ENCODE results near the gene FAM76A. TPM values are rescaled to one million over a fixed set of nuclear protein-coding genes. Genes with fewer than 3 reads are reported as not detected.

FAM76A gene
- total RNA-seq, 1 experiment from 2014 or later, result 9.6 TPM

DNA sequence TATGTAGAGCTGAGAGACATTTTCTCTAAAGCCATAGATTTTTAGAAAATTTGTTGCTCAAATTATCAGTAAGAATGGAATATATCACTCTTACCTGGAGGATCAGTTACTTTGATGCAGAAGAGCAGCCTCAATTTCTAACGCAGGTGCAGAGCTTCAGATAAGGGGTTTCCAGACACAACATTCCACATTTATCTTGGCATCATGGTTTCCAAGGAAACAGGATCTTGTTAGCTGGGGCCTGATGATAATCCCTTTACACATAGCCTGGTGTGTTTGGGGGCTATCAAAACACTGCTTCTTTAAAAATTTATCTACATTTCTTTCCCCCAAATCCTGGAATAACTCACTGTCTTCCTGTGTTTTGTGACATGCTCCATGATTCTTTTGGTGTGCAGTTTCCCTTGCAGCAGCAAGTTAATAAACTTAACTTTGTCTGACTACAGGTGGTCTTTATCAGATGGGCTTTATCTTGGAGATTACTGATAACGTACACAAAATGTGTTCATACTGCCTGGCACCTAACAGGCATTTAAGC lies 44.6 kb downstream of the FAM76A start:
- H3K4me3 ChIP-seq (replicated peaks in 1 of 2; ENCODE audit: low read depth in 1 of 2, low read length in 2 of 2), result no peak overlapping the region
- H3K4me2 ChIP-seq (ENCODE audit: low read length), result no peak overlapping the region
- CTCF ChIA-PET, result no interaction called here
- no peak for TF ChIP-seq SP1 (IDR thresholded peaks at IDR 0.05; ENCODE audit: low read depth)
- TF ChIP-seq ZFX (IDR thresholded peaks at IDR 0.05), result no peak
- no peak for TF ChIP-seq ELF1 (IDR thresholded peaks at IDR 0.05; ENCODE audit: borderline replicate concordance, low read depth)
- no peak for TF ChIP-seq EZH2 (IDR thresholded peaks at IDR 0.05)
- TF ChIP-seq POLR2AphosphoS5 (IDR thresholded peaks at IDR 0.05; ENCODE audit: low read depth, low read length), result no peak
- TF ChIP-seq CBX3 (IDR thresholded peaks at IDR 0.05; ENCODE audit: low read depth), result no peak
- TF ChIP-seq EZH2phosphoT487 (IDR thresholded peaks at IDR 0.05; ENCODE audit: borderline replicate concordance), result no peak
- TF ChIP-seq, protein P1, sequence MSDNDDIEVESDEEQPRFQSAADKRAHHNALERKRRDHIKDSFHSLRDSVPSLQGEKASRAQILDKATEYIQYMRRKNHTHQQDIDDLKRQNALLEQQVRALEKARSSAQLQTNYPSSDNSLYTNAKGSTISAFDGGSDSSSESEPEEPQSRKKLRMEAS (IDR thresholded peaks at IDR 0.05), result no peak
- no peak for TF ChIP-seq JUND (IDR thresholded peaks at IDR 0.05)
- TF ChIP-seq ZNF274 (IDR thresholded peaks at IDR 0.05; ENCODE audit: low read depth, low read length), result no peak
- no peak overlapping the region for H3K27ac ChIP-seq (ENCODE audit: low read depth, low read length)
- no peak overlapping the region for H2AFZ ChIP-seq (ENCODE audit: low read depth, low read length, poor library complexity, severe bottlenecking)
- H3K79me2 ChIP-seq (ENCODE audit: insufficient read depth, low read length), result peaks cover 19% of the 10 kb centered on the region
- H3K9me2 ChIP-seq (ENCODE audit: insufficient read depth), result no peaks in the 10 kb centered on the region
- DNase-seq (ENCODE audit: low read depth, low spot score) (no peak), ATAC-seq (no peak)
- RAD21 ChIA-PET (ENCODE audit: low non-redundant PET in 1 of 2, low total read pairs in 2 of 2, uncharacterized antibody in 2 of 2, unreplicated experiment in 2 of 2), result no interaction called here
- no TSS peak for BruUV-seq (replicated peaks)
- no peak overlapping the region for H3K9ac ChIP-seq (ENCODE audit: low read length)
- H3K27me3 ChIP-seq (ENCODE audit: insufficient read depth, low read length), result no peaks in the 10 kb centered on the region
- H3K9me3 ChIP-seq (ENCODE audit: control insufficient read depth in 1 of 2, insufficient read depth in 1 of 2, low read depth in 1 of 2, low read length in 2 of 2), result no peaks in the 10 kb centered on the region
- POLR2A ChIA-PET, result no interaction called here
- intact Hi-C loops (cut with micrococcal nuclease), result no loop called here
- H4K20me1 ChIP-seq (ENCODE audit: insufficient read depth), result no peaks in the 10 kb centered on the region
- peaks cover 4 to 13% of the 10 kb centered on the region in 2 experiments; a peak in 3 of 4 replicates for H3K4me1 ChIP-seq (ENCODE audit: control insufficient read depth in 1 of 2, insufficient read depth in 2 of 2, low read length in 2 of 2)
- H3K36me3 ChIP-seq (ENCODE audit: control insufficient read depth in 1 of 2, insufficient read depth in 2 of 2, low read length in 2 of 2), result no peaks in the 10 kb centered on the region
